CD4-positive, alpha-beta T cell (primary cell): ENCODE measurements around the gene AQP4. TPM values are rescaled to one million over a fixed set of nuclear protein-coding genes. Genes with fewer than 3 reads are reported as not detected.

Source experiments
- ATAC-seq: fragments of 200-7000 bp; cut with Tn5 transposase; one replicate; pipeline ENCODE4 v1.10.0; 2022; ENCODE audit warnings: mild to moderate bottlenecking; ENCODE audit not compliant: poor library complexity
- CTCF ChIA-PET: fragments of 350-600 bp; sonication (Branson Sonifier 250); formaldehyde crosslinking; loops from one replicate; lab custom pipeline; 2021; ENCODE audit warnings: antibody characterized with exemption, inconsistent platforms; lab: Charles Lee
- POLR2A ChIA-PET: fragments of 350-600 bp; sonication (Branson Sonifier 250); formaldehyde crosslinking; loops from one replicate; lab custom pipeline; 2021; ENCODE audit warnings: antibody characterized with exemption, inconsistent platforms; lab: Charles Lee
- DNase-seq, 14 experiments: peaks; one replicate each; pipeline ENCODE4 v3.0.0-alpha.2; 2013 to 2020; ENCODE audit warnings: mixed read lengths in 2 of 14
- H3K27ac ChIP-seq, 2 donors: one replicate each; pipeline versions ENCODE4 v1.5.1 to v1.7.0; 2013; ENCODE audit warnings: low read length in 2 of 2, low read depth in 1 of 2, mild to moderate bottlenecking in 1 of 2
- H3K27me3 ChIP-seq, 2 experiments: 1 replicate in 1 of 2; 2 replicates in 1 of 2; pipeline versions ENCODE4 v1.6.1 to v1.7.0; 2013; ENCODE audit warnings: low read length in 2 of 2, control low read depth in 1 of 2, mild to moderate bottlenecking in 1 of 2, moderate library complexity in 1 of 2; ENCODE audit not compliant: insufficient read depth in 2 of 2, control insufficient read depth in 1 of 2
- H3K36me3 ChIP-seq: one replicate; pipeline ENCODE4 v1.6.1; 2013; ENCODE audit warnings: low read length, control low read depth; ENCODE audit not compliant: insufficient read depth
- H3K4me1 ChIP-seq: one replicate; pipeline ENCODE4 v1.6.1; 2013; ENCODE audit warnings: low read length, control low read depth; ENCODE audit not compliant: insufficient read depth
- H3K4me3 ChIP-seq: one replicate; pipeline ENCODE4 v1.5.1; 2013; ENCODE audit warnings: mild to moderate bottlenecking, low read length, moderate library complexity
- H3K9me3 ChIP-seq, 2 experiments: 1 replicate in 1 of 2; 2 replicates in 1 of 2; pipeline versions ENCODE4 v1.6.1 to v1.7.0; 2013; ENCODE audit warnings: low read length in 2 of 2, mild to moderate bottlenecking in 2 of 2, control low read depth in 1 of 2, moderate library complexity in 1 of 2; ENCODE audit not compliant: control insufficient read depth in 1 of 2, insufficient read depth in 1 of 2
- H3K27ac Mint-ChIP-seq: one replicate; pipeline ENCODE4 v1.8.0; 2020; ENCODE audit warnings: mixed read lengths
- H3K27me3 Mint-ChIP-seq: one replicate; pipeline ENCODE4 v1.8.0; 2021; ENCODE audit warnings: mixed read lengths
- H3K36me3 Mint-ChIP-seq: one replicate; pipeline ENCODE4 v1.8.0; 2021; ENCODE audit warnings: low read depth, mixed read lengths
- H3K4me1 Mint-ChIP-seq: one replicate; pipeline ENCODE4 v1.8.0; 2021; ENCODE audit warnings: low read depth, mixed read lengths
- H3K4me3 Mint-ChIP-seq: one replicate; pipeline ENCODE4 v1.8.0; 2020; ENCODE audit warnings: mild to moderate bottlenecking, mixed read lengths
- H3K9me3 Mint-ChIP-seq: one replicate; pipeline ENCODE4 v1.8.0; 2020; ENCODE audit warnings: mixed read lengths
- intact Hi-C, 2 experiments: fragments of 100-400 bp; cut with DNase I in 1 of 2; cut with micrococcal nuclease in 1 of 2; formaldehyde crosslinking; loops; one replicate each; pipeline versions ENCODE4 v1.15.1 to v1.9.0; 2023 to 2025; cut with DNase I, micrococcal nuclease
- total RNA-seq, 174 experiments: library from RNA in 2 of 174; stranded (reverse) in 2 of 174; gene quantifications; one replicate each; pipeline ENCODE4 v1.2.3 and lab custom pipeline; 2021 to 2026
- TF ChIP-seq, protein P1 (sequence below): fragments of 200-600 bp; IDR thresholded peaks from one replicate; pipeline ENCODE4 v1.8.0; 2022; ENCODE audit warnings: antibody characterized with exemption, mild to moderate bottlenecking

AQP4 gene
- total RNA-seq, 2 experiments from 2014 or later = not detected

DNA sequence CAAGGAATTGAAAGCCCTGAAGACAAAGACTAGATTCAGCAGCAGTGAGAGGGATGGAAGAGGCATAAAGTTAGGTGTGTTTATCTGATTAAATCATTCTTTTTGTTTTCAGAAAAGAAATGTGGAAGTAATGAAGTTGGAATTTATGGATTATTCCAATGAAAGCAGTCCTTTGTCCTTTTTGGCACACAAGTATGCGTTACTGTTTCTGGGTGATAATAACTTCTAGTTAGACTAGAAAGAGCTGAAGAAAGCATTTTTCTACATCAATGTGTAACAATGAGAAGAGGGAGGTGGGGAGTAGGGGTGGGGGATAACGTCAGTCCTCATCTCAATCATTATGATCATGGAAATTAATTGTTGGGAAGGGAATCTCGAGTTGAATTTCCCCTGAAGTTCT lies 53.0 kb downstream of the AQP4 start:
- DNase-seq = no peak
- intact Hi-C loops = no loop called here

DNA sequence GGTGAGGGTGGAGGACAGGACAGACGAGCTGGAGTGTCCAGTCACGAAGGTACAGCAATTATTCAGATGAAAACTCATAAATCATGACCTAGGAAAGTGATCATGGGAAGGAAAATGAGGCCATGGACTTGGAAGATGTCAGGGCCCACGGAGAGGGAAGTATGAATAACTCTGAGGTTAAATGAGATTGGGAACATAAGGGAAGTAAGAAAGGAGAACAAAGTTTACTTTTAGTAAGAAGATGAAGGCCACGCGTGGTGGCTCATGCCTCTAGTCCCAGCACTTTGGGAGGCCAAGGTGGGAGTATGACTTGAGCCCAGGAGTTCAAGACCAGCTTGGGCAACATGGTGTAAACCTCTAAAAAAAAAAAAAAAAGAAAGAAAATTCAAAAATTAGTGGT lies 56.2 kb downstream of the AQP4 start:
- CTCF ChIA-PET = no interaction called here

More for the DNA sequence above, 53.0 kb downstream of the AQP4 start:
- H3K4me3 Mint-ChIP-seq = no peak overlapping the region
- no peak for ATAC-seq
- H3K27ac ChIP-seq = no peak overlapping the region
- no peak overlapping the region for H3K4me3 ChIP-seq
- no peaks in the 10 kb centered on the region for H3K27me3 ChIP-seq
- POLR2A ChIA-PET = no interaction called here
- H3K27me3 Mint-ChIP-seq = no peaks in the 10 kb centered on the region
- no peaks in the 10 kb centered on the region for H3K9me3 ChIP-seq
- H3K36me3 Mint-ChIP-seq = no peaks in the 10 kb centered on the region
- no peaks in the 10 kb centered on the region for H3K4me1 ChIP-seq
- peaks cover 18% of the 10 kb centered on the region for H3K9me3 Mint-ChIP-seq
- no peaks in the 10 kb centered on the region for H3K4me1 Mint-ChIP-seq
- CTCF ChIA-PET = interaction anchor here (0.6 kb wide), 1 partner anchor 9 kb away, joined by 3 read pairs; no protein-coding TSS in a partner anchor
- TF ChIP-seq, protein P1, sequence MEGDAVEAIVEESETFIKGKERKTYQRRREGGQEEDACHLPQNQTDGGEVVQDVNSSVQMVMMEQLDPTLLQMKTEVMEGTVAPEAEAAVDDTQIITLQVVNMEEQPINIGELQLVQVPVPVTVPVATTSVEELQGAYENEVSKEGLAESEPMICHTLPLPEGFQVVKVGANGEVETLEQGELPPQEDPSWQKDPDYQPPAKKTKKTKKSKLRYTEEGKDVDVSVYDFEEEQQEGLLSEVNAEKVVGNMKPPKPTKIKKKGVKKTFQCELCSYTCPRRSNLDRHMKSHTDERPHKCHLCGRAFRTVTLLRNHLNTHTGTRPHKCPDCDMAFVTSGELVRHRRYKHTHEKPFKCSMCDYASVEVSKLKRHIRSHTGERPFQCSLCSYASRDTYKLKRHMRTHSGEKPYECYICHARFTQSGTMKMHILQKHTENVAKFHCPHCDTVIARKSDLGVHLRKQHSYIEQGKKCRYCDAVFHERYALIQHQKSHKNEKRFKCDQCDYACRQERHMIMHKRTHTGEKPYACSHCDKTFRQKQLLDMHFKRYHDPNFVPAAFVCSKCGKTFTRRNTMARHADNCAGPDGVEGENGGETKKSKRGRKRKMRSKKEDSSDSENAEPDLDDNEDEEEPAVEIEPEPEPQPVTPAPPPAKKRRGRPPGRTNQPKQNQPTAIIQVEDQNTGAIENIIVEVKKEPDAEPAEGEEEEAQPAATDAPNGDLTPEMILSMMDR = no peak
- H3K27ac Mint-ChIP-seq = no peak overlapping the region
- H3K36me3 ChIP-seq = no peaks in the 10 kb centered on the region

DNA sequence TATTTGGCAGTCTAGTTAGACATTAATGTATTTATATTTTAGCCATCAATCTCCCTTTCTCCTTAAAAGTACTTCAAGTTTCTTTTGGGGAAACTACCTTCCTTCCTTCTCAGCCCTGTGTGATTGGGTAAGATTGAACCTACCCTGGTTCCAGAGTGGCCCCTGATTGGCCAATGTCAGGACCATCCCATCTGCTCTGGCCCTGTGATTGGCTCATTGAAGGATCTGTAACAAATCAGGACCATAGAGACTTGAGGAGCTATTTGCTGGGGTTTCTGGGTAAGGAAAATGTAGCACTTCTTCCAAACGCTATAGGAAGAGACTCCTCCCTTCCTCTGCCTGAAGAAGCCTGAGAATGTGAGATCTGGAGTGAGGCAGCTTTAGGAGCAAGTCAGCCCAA lies 59.3 kb downstream of the AQP4 start:
- no peaks in the 10 kb centered on the region for H3K27me3 Mint-ChIP-seq
- Histone ChIP-seq H3K4me3 (no peak overlapping the region), H3K36me3 (no peaks in the 10 kb centered on the region), H3K27ac (no peak overlapping the region), H3K27me3 (no peaks in the 10 kb centered on the region), H3K9me3 (no peaks in the 10 kb centered on the region), H3K4me1 (no peaks in the 10 kb centered on the region)
- intact Hi-C loops = no loop called here
- DNase-seq (no peak), ATAC-seq (no peak)
- H3K9me3 Mint-ChIP-seq = peaks cover 5% of the 10 kb centered on the region
- no peak overlapping the region for H3K4me3 Mint-ChIP-seq
- H3K4me1 Mint-ChIP-seq = no peaks in the 10 kb centered on the region
- ChIA-PET CTCF (no interaction called here), POLR2A (no interaction called here)
- no peaks in the 10 kb centered on the region for H3K36me3 Mint-ChIP-seq
- no peak overlapping the region for H3K27ac Mint-ChIP-seq
- TF ChIP-seq, protein P1 = no peak

More for the DNA sequence above, 56.2 kb downstream of the AQP4 start:
- Mint-ChIP-seq H3K4me3 (no peak overlapping the region), H3K9me3 (peaks cover 11% of the 10 kb centered on the region), H3K4me1 (no peaks in the 10 kb centered on the region), H3K27me3 (no peaks in the 10 kb centered on the region), H3K36me3 (no peaks in the 10 kb centered on the region), H3K27ac (no peak overlapping the region)
- ATAC-seq (no peak), DNase-seq (no peak)
- no peaks in the 10 kb centered on the region for H3K36me3 ChIP-seq
- POLR2A ChIA-PET = no interaction called here
- no peaks in the 10 kb centered on the region for H3K27me3 ChIP-seq
- H3K4me1 ChIP-seq = no peaks in the 10 kb centered on the region
- intact Hi-C loops = no loop called here
- H3K4me3 ChIP-seq = no peak overlapping the region
- H3K27ac ChIP-seq = no peak overlapping the region
- TF ChIP-seq, protein P1 = no peak
- no peaks in the 10 kb centered on the region for H3K9me3 ChIP-seq
